Mucosa of rectum (tissue), 2 donors: Measurements from ENCODE around the gene PFKFB2.

Source experiments
- H3K27ac ChIP-seq, 2 donors: one replicate each; pipeline ENCODE4 v1.7.0; 2013; ENCODE audit warnings: inconsistent platforms in 2 of 2, low read depth in 2 of 2, low read length in 2 of 2
- H3K27me3 ChIP-seq, 2 donors: one replicate each; pipeline ENCODE4 v1.7.0; 2013; ENCODE audit warnings: low read length in 2 of 2; ENCODE audit not compliant: control insufficient read depth in 2 of 2, insufficient read depth in 2 of 2
- H3K36me3 ChIP-seq, 2 donors: one replicate each; pipeline ENCODE4 v1.7.0; 2013; ENCODE audit warnings: low read length in 2 of 2; ENCODE audit not compliant: control insufficient read depth in 2 of 2, insufficient read depth in 2 of 2
- H3K4me1 ChIP-seq, 2 donors: one replicate each; pipeline ENCODE4 v1.7.0; 2013; ENCODE audit warnings: low read length in 2 of 2, mild to moderate bottlenecking in 1 of 2; ENCODE audit not compliant: control insufficient read depth in 2 of 2, insufficient read depth in 2 of 2
- H3K4me3 ChIP-seq, 2 donors: one replicate each; pipeline ENCODE4 v1.7.0; 2013; ENCODE audit warnings: low read length in 2 of 2
- H3K9ac ChIP-seq, 2 donors: one replicate each; pipeline ENCODE4 v1.7.0; 2013; ENCODE audit warnings: low read length in 2 of 2, low read depth in 1 of 2, mild to moderate bottlenecking in 1 of 2
- H3K9me3 ChIP-seq, 2 donors: one replicate each; pipeline ENCODE4 v1.7.0; 2013; ENCODE audit warnings: low read length in 2 of 2; ENCODE audit not compliant: control insufficient read depth in 2 of 2
- donor health status: healthy.
- donor health status: Normal muscosa, but diverticular disease.

PFKFB2 gene

DNA sequence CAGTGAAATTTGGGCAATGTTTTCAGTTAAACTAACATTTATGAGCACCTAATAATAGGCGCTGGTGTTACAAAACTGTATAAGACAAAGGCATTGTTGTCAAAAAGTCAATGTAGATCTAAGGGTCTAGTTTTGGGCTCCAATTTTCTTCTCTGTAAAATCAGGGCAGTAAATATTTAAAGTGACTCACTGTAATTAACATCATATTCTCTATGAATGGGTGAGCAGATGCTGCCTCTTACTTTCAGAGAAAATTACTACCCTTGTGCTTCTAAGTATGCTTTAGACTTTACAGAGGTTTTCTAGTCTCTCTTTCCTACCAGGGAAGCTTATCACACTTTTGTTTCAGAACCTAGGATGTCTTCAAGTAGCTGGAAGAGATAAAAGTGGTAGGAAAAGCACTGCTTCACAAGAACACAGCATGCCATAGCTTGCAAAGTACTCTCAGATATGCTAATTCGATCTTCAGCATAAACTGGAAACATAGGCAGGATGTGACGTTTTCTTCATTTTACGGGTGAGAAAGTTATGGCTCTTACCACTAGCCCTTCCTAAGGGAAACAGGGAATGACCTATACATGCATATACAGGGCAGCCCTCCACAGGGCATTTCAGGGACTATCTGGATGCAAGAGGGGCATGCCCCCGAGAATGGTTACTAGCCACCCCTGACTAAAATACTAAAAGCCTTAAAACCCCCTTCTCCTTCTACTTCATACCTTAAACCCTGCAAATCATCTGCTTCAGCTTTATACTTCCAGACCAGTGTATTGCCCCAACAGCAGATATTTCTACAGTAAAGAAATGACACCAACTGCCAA lies 23.2 kb upstream of the PFKFB2 start:
- H3K9ac ChIP-seq = peak overlapping the region in 1 of 2 donors; percentile 64
- peak overlapping the region; percentile 28 to 82 for H3K4me3 ChIP-seq
- H3K27me3 ChIP-seq = peaks cover 0 to 9% of the 10 kb centered on the region in 2 donors
- H3K36me3 ChIP-seq = no peaks in the 10 kb centered on the region
- H3K27ac ChIP-seq = peak overlapping the region; percentile 95 to 96
- H3K9me3 ChIP-seq = no peaks in the 10 kb centered on the region
- H3K4me1 ChIP-seq = peaks cover 34 to 72% of the 10 kb centered on the region in 2 donors

DNA sequence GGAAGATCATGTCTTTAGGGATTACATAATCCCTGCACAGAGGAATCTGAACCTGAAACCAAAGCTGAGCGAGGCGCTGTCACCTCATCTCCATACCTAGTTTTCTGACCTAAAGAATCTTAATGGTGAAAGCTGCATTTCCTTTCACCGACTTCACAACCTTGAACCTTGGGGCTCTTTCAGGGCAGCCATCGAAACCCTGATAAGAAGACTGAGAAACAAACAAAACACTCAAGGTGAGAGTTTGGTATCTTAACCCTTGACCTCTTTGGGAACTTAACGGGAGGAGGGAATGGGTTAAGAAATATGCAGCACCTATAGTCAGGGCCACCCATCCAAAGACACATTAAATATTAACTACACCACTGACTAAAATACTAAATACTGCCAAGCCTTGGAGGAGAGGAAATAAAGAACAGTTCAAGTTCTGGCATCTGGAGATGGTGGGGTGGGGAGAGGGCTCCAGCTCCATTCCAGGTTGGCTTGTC lies 22.5 kb upstream of the PFKFB2 start:
- H3K36me3 ChIP-seq = no peaks in the 10 kb centered on the region
- H3K4me1 ChIP-seq = peaks cover 34 to 67% of the 10 kb centered on the region in 2 donors
- H3K27me3 ChIP-seq = peaks cover 0 to 9% of the 10 kb centered on the region in 2 donors
- H3K9ac ChIP-seq = peak overlapping the region in 1 of 2 donors; percentile 64
- no peaks in the 10 kb centered on the region for H3K9me3 ChIP-seq
- peak overlapping the region; percentile 95 to 96 for H3K27ac ChIP-seq
- peak overlapping the region; percentile 59 to 82 for H3K4me3 ChIP-seq

DNA sequence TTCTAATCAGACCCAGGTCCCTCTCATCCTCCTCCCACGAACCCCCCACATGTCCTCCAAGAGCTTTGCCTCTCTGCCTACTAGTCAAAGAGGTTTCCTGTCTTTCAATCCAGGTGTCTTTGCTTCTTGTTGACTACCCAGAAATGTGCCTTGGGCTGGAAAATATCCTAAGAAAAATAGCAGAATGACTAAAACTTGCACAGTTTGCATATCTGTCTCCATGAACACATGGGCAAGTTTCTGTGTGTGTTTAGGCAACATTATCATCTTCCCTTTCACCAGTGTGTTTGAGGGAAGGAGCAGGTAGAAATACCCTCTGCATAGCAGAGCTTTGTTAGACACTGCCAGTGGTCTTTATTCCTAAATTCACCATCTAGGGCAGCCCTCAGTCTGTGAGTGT lies 22.1 kb upstream of the PFKFB2 start:
- Histone ChIP-seq H3K9ac (peak overlapping the region; percentile 64 to 76), H3K4me3 (peak overlapping the region; percentile 59 to 82), H3K27ac (peak overlapping the region; percentile 95 to 96)

DNA sequence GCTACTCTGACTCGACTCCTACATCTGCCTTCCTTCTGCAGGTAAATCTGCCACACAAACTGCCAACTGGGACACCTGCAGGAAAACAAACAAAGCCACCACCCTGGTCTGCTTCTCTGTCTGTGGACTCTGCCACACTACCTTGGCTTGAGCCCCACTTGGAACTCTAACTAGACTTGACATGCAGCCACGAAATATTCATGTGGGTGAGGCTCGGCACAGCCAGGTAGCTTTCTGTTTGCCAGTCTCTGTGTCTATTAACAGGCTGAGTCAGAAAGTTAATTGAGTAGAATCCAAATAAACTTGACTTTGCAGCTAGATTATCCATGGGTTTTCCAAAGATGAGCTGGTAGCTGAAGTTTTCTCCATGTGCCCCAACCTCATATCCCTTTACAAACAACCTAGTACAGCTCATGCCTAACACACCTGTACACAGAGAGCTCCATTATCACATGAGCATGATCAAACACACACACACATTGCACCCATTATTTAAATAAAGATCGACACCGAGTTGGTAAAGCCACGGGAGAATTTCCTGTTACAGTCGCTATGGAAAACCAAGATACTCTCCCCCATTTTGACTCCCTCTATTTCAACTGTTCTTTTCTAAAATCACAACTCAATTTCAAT lies 21.3 kb upstream of the PFKFB2 start:
- Histone ChIP-seq H3K9me3 (no peaks in the 10 kb centered on the region), H3K27ac (peak overlapping the region; percentile 95 to 96), H3K4me1 (peaks cover 34 to 60% of the 10 kb centered on the region in 2 donors), H3K4me3 (peak overlapping the region; percentile 59 to 82), H3K9ac (peak overlapping the region; percentile 75 to 76), H3K36me3 (no peaks in the 10 kb centered on the region), H3K27me3 (peaks cover 0 to 9% of the 10 kb centered on the region in 2 donors)

More for the DNA sequence above, 22.1 kb upstream of the PFKFB2 start:
- Histone ChIP-seq H3K36me3 (no peaks in the 10 kb centered on the region), H3K27me3 (peaks cover 0 to 9% of the 10 kb centered on the region in 2 donors), H3K4me1 (peaks cover 34 to 64% of the 10 kb centered on the region in 2 donors), H3K9me3 (no peaks in the 10 kb centered on the region)

DNA sequence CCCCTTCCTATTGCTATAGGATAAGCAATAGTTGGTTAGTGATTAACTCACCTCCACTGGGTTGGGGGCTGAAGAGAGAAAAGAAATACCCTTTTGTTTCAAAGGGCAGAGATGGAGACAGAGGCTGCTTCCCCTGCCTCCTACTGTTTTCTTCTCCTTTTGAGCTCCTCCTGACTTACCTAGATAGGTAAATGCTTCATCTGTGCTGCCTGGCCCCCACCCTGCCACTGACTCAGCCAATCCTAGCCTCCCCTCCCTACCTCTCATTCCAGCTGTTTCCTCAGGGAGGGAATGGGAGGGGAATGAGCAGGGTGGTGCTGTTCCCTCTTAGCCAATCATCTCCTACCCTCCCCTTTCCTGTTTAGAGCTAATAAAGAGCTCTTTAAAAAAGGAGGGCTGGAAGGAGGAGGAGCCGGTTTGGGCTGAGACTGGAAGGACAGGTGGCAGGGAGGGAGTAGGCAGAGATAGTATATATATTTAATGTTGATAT lies 20.5 kb upstream of the PFKFB2 start, which contains the start of gene C1orf116:
Gene C1orf116, minus strand, starts transcription at position 229 of the 490 bp plus-strand sequence. CDS start 5,158 bp downstream, outside the sequence.
- peaks cover 0 to 9% of the 10 kb centered on the region in 2 donors for H3K27me3 ChIP-seq
- H3K4me1 ChIP-seq = peaks cover 32 to 58% of the 10 kb centered on the region in 2 donors
- H3K9ac ChIP-seq = peak within 1 kb of the TSS; percentile 75 to 76
- peak within 1 kb of the TSS; percentile 95 to 96 for H3K27ac ChIP-seq
- peak within 1 kb of the TSS; percentile 59 to 82 for H3K4me3 ChIP-seq
- H3K9me3 ChIP-seq = no peaks in the 10 kb centered on the region
- H3K36me3 ChIP-seq = no peaks in the 10 kb centered on the region

DNA sequence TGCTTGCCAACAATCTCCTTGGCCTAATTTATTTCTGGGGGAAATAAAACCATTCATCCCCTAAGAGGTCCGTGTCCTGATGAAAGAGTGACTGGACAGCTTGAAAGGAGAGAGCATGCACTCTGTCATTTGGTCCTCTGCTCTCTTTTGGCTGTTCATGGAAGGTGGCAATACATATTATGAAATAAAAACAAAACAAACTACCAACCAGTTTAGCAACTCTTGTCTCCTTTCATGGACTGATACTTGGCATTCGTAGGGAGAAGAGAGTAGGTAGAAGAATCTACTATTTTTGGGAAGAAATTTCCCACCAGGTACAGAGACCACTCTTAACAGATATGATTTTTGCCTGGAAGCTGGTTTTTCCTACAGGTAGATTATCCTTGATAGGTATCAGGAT lies 19.8 kb upstream of the PFKFB2 start:
- Histone ChIP-seq H3K4me3 (peak overlapping the region in 1 of 2 donors; percentile 15), H3K27ac (peak overlapping the region; percentile 79 to 96)

DNA sequence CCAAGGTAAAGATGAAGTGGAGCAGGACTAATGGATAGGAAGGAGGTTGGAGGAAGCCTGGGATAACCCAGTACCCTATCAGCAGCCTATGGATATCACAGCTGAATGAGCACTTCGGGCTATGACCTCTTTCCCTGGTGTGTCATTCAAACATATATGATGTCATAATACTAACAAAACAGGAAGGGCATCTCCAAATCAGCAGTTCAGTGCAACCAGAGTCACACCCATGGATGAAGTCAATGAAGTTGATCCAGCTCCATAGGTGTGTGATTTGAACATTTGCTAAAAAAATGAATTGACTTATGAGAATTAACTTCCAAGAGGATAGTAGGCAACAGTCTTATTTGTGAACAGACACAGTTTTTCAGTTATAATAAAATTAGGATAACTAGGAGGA lies 18.9 kb upstream of the PFKFB2 start:
- no peaks in the 10 kb centered on the region for H3K36me3 ChIP-seq
- H3K9ac ChIP-seq = no peak overlapping the region
- peak overlapping the region in 1 of 2 donors; percentile 62 for H3K27ac ChIP-seq
- peaks cover 0 to 9% of the 10 kb centered on the region in 2 donors for H3K27me3 ChIP-seq
- H3K9me3 ChIP-seq = no peaks in the 10 kb centered on the region
- peaks cover 26 to 42% of the 10 kb centered on the region in 2 donors for H3K4me1 ChIP-seq
- no peak overlapping the region for H3K4me3 ChIP-seq

More for the DNA sequence above, 19.8 kb upstream of the PFKFB2 start:
- no peaks in the 10 kb centered on the region for H3K9me3 ChIP-seq
- H3K27me3 ChIP-seq = peaks cover 0 to 9% of the 10 kb centered on the region in 2 donors
- H3K4me1 ChIP-seq = peaks cover 30 to 50% of the 10 kb centered on the region in 2 donors
- no peaks in the 10 kb centered on the region for H3K36me3 ChIP-seq
- peak overlapping the region; percentile 35 to 54 for H3K9ac ChIP-seq

DNA sequence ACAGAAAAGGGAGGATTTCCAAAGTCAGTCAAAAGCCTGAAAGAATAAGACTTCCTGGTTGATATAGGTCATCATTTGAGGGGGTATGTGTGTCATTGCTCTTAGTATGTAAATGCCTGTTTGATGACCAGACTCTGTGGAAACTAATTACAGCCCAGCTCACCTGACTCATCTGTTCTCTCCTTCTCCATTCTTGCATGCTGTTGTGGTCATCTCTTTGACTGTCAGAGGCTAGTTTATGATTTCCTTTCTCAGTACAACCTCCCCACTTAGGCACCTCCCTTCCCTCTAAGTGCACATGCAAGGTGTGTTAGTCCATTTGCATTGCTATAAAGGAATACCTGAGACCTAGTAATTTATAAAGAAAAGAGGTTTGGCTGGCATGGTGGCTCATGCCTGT lies 18.1 kb upstream of the PFKFB2 start:
- Histone ChIP-seq H3K4me1 (peaks cover 18 to 35% of the 10 kb centered on the region in 2 donors), H3K9ac (no peak overlapping the region), H3K36me3 (no peaks in the 10 kb centered on the region), H3K4me3 (no peak overlapping the region), H3K27me3 (peaks cover 0 to 9% of the 10 kb centered on the region in 2 donors), H3K27ac (peak overlapping the region in 1 of 2 donors; percentile 62), H3K9me3 (no peaks in the 10 kb centered on the region)

DNA sequence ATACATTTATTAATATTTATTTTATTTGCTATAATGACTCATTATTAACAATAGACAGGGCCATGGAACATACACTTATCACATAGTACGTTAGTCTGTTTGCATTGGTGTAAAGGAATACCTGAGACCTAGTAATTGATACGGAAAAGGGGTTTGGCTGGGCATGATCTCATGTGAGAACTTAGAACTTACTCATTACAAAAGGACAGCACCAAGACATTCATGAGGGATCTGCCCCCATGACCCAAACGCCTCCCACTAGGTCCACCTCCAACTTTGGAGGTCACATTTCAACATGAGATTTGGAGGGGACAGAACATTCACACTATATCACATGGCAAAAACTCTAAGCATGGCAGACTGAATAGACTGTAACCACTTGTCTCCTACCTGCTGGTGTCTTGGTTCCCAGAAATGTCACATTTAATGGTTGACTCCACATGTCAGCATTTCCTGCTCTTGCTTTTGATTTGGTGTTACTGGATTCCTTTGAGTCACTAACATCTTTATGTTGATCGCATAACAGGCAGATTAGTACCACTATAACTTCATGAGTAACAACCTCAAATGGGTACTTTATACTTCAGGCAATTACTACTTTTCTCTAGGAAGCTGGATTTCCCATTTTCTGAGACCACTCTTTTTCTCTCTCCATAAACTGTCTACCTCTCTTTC lies 17.1 kb upstream of the PFKFB2 start:
- H3K36me3 ChIP-seq = no peaks in the 10 kb centered on the region
- H3K27me3 ChIP-seq = peaks cover 0 to 9% of the 10 kb centered on the region in 2 donors
- peaks cover 13 to 25% of the 10 kb centered on the region in 2 donors for H3K4me1 ChIP-seq
- H3K9me3 ChIP-seq = no peaks in the 10 kb centered on the region
- no peak overlapping the region for H3K27ac ChIP-seq
- no peak overlapping the region for H3K9ac ChIP-seq
- H3K4me3 ChIP-seq = no peak overlapping the region
